NB4 (cell line): ENCODE data around the gene WDR36.

Source experiments
- DNase-seq: peaks from one replicate; pipeline ENCODE4 v3.0.0; 2010; ENCODE audit warnings: low read depth
- H3K4me3 ChIP-seq: one replicate; pipeline ENCODE4 v1.5.1; 2011; ENCODE audit warnings: mild to moderate bottlenecking, low read depth, low read length, moderate library complexity
- CTCF ChIP-seq: IDR thresholded peaks from one replicate; pipeline ENCODE4 v1.5.1; 2012; ENCODE audit warnings: low read depth, low read length
- MAX ChIP-seq: IDR thresholded peaks from 2 replicates; pipeline ENCODE4 v1.6.1; 2011; ENCODE audit warnings: low read depth, low read length
- MYC ChIP-seq: IDR thresholded peaks from 2 replicates; pipeline ENCODE4 v1.6.1; 2011; ENCODE audit warnings: low read depth, low read length
- POLR2A ChIP-seq: IDR thresholded peaks from 2 replicates; pipeline ENCODE4 v1.6.1; 2011; ENCODE audit warnings: mild to moderate bottlenecking; ENCODE audit not compliant: insufficient read length; ENCODE audit errors: extremely low read depth

The WDR36 gene

GRCh38 chr5:111063709-111064322 is 28.3 kb upstream of the WDR36 start:
- TF ChIP-seq MYC: no peak
- TF ChIP-seq CTCF: peak; percentile 5
- no peak for TF ChIP-seq POLR2A
- no peak overlapping the region for H3K4me3 ChIP-seq
- DNase-seq: no peak

GRCh38 chr5:111066261-111066938 is 25.7 kb upstream of the WDR36 start:
- no peak for DNase-seq
- no peak overlapping the region for H3K4me3 ChIP-seq
- TF ChIP-seq MYC (no peak), CTCF (no peak), MAX (no peak), POLR2A (no peak)

- no peak for DNase-seq
- no peak overlapping the region for H3K4me3 ChIP-seq
- TF ChIP-seq POLR2A: no peak
- TF ChIP-seq MYC: no peak
- no peak for TF ChIP-seq CTCF
- TF ChIP-seq MAX: no peak
These were observed 23.9 kb upstream of the WDR36 start for GRCh38 chr5:111068213-111068612.

GRCh38 chr5:111069839-111070238 is 22.3 kb upstream of the WDR36 start:
- DNase-seq: no peak
- H3K4me3 ChIP-seq: no peak overlapping the region
- TF ChIP-seq MYC: no peak
- no peak for TF ChIP-seq POLR2A
- no peak for TF ChIP-seq MAX
- no peak for TF ChIP-seq CTCF

- no peak for DNase-seq
- TF ChIP-seq MAX: no peak
- no peak for TF ChIP-seq MYC
- no peak for TF ChIP-seq CTCF
- TF ChIP-seq POLR2A: no peak
- H3K4me3 ChIP-seq: no peak overlapping the region
These were observed 21.6 kb upstream of the WDR36 start for GRCh38 chr5:111070272-111071134.

GRCh38 chr5:111071413-111071812 is 20.7 kb upstream of the WDR36 start, which contains the start of gene TSLP:
Gene TSLP (plus strand): TSS chr5:111071713. CDS start chr5:111071891, 178 bp downstream.
- H3K4me3 ChIP-seq: no peak within 1 kb of the TSS
- TF ChIP-seq MYC (no peak), MAX (no peak), CTCF (no peak), POLR2A (no peak)
- no peak for DNase-seq
